HEK293T (cell line): ENCODE results near the gene TTLL9.

ENCODE experiments used
- BHLHE40 ChIP-seq: fragments of 450-650 bp; IDR thresholded peaks from 2 replicates; pipeline ENCODE4 v1.6.1; 2016; ENCODE audit warnings: mild to moderate bottlenecking, moderate library complexity, borderline replicate concordance
- CTBP1 ChIP-seq: fragments of 450-650 bp; IDR thresholded peaks from 2 replicates; pipeline ENCODE4 v1.6.1; 2016; ENCODE audit warnings: borderline replicate concordance
- FOXA1 ChIP-seq: fragments of 450-650 bp; IDR thresholded peaks from 2 replicates; pipeline ENCODE4 v1.6.1; 2016; ENCODE audit warnings: mild to moderate bottlenecking
- FOXK2 ChIP-seq: fragments of 450-650 bp; IDR thresholded peaks from 2 replicates; pipeline ENCODE4 v1.6.1; 2016; ENCODE audit warnings: mild to moderate bottlenecking
- FOXM1 ChIP-seq: fragments of 450-650 bp; IDR thresholded peaks from 2 replicates; pipeline ENCODE4 v1.6.1; 2017; ENCODE audit warnings: mild to moderate bottlenecking, borderline replicate concordance
- HDGF ChIP-seq: fragments of 450-650 bp; IDR thresholded peaks from 2 replicates; pipeline ENCODE4 v1.6.1; 2017; ENCODE audit warnings: antibody characterized with exemption, borderline replicate concordance
- SP1 ChIP-seq: fragments of 450-650 bp; IDR thresholded peaks from 2 replicates; pipeline ENCODE4 v1.6.1; 2017
- SUZ12 ChIP-seq: fragments of 450-650 bp; IDR thresholded peaks from 2 replicates; pipeline ENCODE4 v1.6.1; 2016; ENCODE audit warnings: mild to moderate bottlenecking
- ZNF384 ChIP-seq: fragments of 450-650 bp; IDR thresholded peaks from 2 replicates; pipeline ENCODE4 v1.6.1; 2016

DNA sequence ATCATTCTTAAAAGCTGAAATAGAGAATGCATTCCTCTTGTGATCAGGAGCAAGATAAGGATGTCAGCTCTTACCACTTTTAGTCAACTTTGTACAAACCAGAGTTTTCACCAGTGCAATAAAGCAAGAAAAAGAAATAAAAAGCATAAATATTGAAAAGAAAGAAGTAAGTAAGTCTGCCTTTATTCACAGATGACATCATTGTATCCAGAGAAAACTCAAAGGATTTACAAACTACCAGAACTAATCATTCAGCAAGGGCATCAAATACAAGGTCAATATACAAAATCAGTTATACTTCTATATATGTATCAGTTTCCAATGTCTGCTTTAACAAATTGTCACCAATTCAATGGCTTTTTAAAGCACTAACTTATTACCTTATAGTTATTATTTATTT is 13.4 kb downstream of the TTLL9 start:
- TF ChIP-seq BHLHE40 (no peak), FOXA1 (no peak), HDGF (no peak), SUZ12 (no peak), CTBP1 (no peak), FOXM1 (no peak), SP1 (no peak), ZNF384 (no peak), FOXK2 (no peak)
